ENCODE measurements around the gene IMPA2. TPM values are rescaled to one million over a fixed set of nuclear protein-coding genes. Genes with fewer than 3 reads are reported as not detected.

IMPA2 gene
- total RNA-seq, 1 experiment from 2014 or later = 79.9 TPM

DNA sequence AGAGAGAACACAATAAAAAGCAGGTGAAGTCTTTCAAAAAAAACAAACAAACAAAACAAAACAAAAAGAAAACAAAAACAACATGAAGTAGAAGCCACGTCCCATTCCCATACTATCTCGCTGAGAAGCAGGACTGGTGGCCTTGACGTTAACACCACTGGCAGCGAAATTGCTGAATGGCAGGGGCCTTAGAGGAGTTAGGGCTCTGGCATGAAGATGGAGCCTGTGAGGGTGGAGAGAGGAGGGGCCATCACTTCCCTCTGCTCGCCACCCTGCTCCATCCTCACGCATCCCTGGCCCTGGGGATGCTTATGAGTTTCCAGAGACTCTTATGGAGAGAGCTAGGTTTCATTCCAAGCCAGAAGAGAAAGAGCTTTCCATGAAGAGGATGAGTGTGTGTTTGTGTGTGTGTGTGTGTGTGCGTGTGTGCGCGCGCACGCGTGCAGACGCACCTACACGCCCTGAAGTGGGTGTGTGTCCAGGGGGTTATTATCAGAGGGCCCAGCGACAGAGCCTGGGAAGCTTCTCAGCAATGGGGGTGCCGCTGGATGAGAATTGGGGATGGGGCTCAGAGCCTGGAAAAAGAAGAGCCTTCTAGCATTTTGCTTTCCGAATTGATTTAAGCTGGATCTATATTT, 20.4 kb upstream of the IMPA2 start:
- Mint-ChIP-seq H3K9me3 (ENCODE audit: unreplicated experiment) (peaks cover 13% of the 10 kb centered on the region), H3K36me3 (ENCODE audit: insufficient read depth, unreplicated experiment) (no peaks in the 10 kb centered on the region), H3K4me1 (ENCODE audit: low read depth, unreplicated experiment) (peaks cover 17% of the 10 kb centered on the region), H3K4me3 (ENCODE audit: unreplicated experiment) (no peak overlapping the region), H3K27ac (ENCODE audit: unreplicated experiment) (no peak overlapping the region), H3K27me3 (ENCODE audit: insufficient read depth, unreplicated experiment) (no peaks in the 10 kb centered on the region)
- no TSS peak for BruUV-seq (replicated peaks)
- intact Hi-C loops (cut with micrococcal nuclease; ENCODE audit: unreplicated experiment) = no loop called here
- no peaks in the 10 kb centered on the region for H3K27me3 ChIP-seq (replicated peaks; ENCODE audit: control insufficient read depth, insufficient read depth, low read length)
- CTCF ChIA-PET = interaction anchor here (0.8 kb wide), 1 partner anchor 20 kb away, joined by 3 read pairs; the partner anchor contains the start of gene IMPA2
- POLR2A ChIA-PET = no interaction called here
- peaks cover 4% of the 10 kb centered on the region for H3K4me1 ChIP-seq
- peaks cover 21% of the 10 kb centered on the region for H3K9me3 ChIP-seq
- TF ChIP-seq, protein P1, sequence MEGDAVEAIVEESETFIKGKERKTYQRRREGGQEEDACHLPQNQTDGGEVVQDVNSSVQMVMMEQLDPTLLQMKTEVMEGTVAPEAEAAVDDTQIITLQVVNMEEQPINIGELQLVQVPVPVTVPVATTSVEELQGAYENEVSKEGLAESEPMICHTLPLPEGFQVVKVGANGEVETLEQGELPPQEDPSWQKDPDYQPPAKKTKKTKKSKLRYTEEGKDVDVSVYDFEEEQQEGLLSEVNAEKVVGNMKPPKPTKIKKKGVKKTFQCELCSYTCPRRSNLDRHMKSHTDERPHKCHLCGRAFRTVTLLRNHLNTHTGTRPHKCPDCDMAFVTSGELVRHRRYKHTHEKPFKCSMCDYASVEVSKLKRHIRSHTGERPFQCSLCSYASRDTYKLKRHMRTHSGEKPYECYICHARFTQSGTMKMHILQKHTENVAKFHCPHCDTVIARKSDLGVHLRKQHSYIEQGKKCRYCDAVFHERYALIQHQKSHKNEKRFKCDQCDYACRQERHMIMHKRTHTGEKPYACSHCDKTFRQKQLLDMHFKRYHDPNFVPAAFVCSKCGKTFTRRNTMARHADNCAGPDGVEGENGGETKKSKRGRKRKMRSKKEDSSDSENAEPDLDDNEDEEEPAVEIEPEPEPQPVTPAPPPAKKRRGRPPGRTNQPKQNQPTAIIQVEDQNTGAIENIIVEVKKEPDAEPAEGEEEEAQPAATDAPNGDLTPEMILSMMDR (IDR thresholded peaks at IDR 0.05; ENCODE audit: insufficient read depth in 1 of 2, low read depth in 1 of 2, low read length in 1 of 2, severe bottlenecking in 1 of 2, unreplicated experiment in 1 of 2) = no peak
- H3K36me3 ChIP-seq (ENCODE audit: control insufficient read depth, insufficient read depth, low read length) = no peaks in the 10 kb centered on the region
- DNase-seq = no peak
- no peak overlapping the region for H3K4me3 ChIP-seq (ENCODE audit: low read depth, low read length)

DNA sequence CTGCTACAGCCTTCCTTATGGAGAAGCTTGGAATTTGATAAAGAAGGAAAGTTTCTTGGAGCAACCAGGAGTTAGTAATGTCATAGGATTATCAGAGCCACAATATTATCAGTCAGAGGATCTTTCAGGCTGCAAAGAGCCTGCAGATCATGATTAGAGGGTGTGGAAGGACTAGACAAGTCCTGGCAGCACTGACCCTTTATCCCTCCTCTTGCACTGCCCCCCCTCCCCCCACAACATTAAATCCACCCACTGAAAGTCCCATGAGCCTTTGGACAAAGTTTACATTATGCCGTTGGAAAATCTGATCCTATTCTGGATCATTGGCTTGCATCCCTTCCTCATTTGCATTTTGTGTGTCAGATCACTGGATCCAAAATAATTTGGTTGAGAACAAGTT, 18.7 kb upstream of the IMPA2 start:
- TF ChIP-seq, protein P1 (IDR thresholded peaks at IDR 0.05; ENCODE audit: insufficient read depth in 1 of 2, low read depth in 1 of 2, low read length in 1 of 2, severe bottlenecking in 1 of 2, unreplicated experiment in 1 of 2) = no peak
- intact Hi-C loops (cut with micrococcal nuclease; ENCODE audit: unreplicated experiment) = no loop called here

DNA sequence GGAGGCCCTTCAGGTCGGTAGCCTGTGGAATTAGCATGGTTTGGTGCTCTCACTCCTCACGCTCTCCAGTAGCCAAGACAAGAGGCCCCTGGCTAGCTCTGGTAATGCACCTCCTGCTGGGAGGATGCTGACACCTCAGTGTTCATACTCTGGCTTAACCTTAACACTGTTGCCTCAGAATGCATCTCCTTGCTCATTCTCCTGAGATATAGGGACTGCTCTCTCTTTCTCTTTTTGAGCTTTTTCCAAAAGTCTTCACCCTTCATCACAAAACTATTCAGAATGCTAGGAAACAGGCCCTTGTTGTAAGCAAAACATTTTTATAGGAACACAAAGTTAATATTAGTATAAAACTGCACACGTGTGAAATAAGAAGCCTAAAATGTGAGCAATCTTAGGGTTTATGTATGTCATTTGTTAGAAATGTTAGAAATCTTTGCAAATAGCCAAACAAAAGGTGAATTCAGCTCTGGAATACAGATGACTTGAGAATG, 17.3 kb upstream of the IMPA2 start:
- POLR2A ChIA-PET = no interaction called here
- peak in 1 of 2 experiments; percentile 40 for DNase-seq
- no peak overlapping the region for H3K4me3 Mint-ChIP-seq (ENCODE audit: unreplicated experiment)
- H3K27me3 Mint-ChIP-seq (ENCODE audit: insufficient read depth, unreplicated experiment) = no peaks in the 10 kb centered on the region
- H3K4me1 Mint-ChIP-seq (ENCODE audit: low read depth, unreplicated experiment) = peaks cover 17% of the 10 kb centered on the region
- Histone ChIP-seq H3K9me3 (no peaks in the 10 kb centered on the region), H3K27me3 (replicated peaks; ENCODE audit: control insufficient read depth, insufficient read depth, low read length) (no peaks in the 10 kb centered on the region), H3K4me3 (ENCODE audit: low read depth, low read length) (no peak overlapping the region), H3K36me3 (ENCODE audit: control insufficient read depth, insufficient read depth, low read length) (no peaks in the 10 kb centered on the region), H3K4me1 (peaks cover 4% of the 10 kb centered on the region)
- no TSS peak for BruUV-seq (replicated peaks)
- CTCF ChIA-PET = no interaction called here
- no peaks in the 10 kb centered on the region for H3K36me3 Mint-ChIP-seq (ENCODE audit: insufficient read depth, unreplicated experiment)
- TF ChIP-seq, protein P1 (IDR thresholded peaks at IDR 0.05; ENCODE audit: insufficient read depth in 1 of 2, low read depth in 1 of 2, low read length in 1 of 2, severe bottlenecking in 1 of 2, unreplicated experiment in 1 of 2) = peak in 1 of 2 experiments; percentile 19
- H3K9me3 Mint-ChIP-seq (ENCODE audit: unreplicated experiment) = no peaks in the 10 kb centered on the region
- intact Hi-C loops (cut with micrococcal nuclease; ENCODE audit: unreplicated experiment) = no loop called here
- no peak overlapping the region for H3K27ac Mint-ChIP-seq (ENCODE audit: unreplicated experiment)

More for the DNA sequence above, 18.7 kb upstream of the IMPA2 start:
- CTCF ChIA-PET = no interaction called here
- no peaks in the 10 kb centered on the region for H3K27me3 Mint-ChIP-seq (ENCODE audit: insufficient read depth, unreplicated experiment)
- H3K4me1 ChIP-seq = peaks cover 4% of the 10 kb centered on the region
- no peak for DNase-seq
- no TSS peak for BruUV-seq (replicated peaks)
- no peak overlapping the region for H3K4me3 Mint-ChIP-seq (ENCODE audit: unreplicated experiment)
- H3K4me1 Mint-ChIP-seq (ENCODE audit: low read depth, unreplicated experiment) = peaks cover 17% of the 10 kb centered on the region
- no peaks in the 10 kb centered on the region for H3K36me3 Mint-ChIP-seq (ENCODE audit: insufficient read depth, unreplicated experiment)
- H3K27me3 ChIP-seq (replicated peaks; ENCODE audit: control insufficient read depth, insufficient read depth, low read length) = no peaks in the 10 kb centered on the region
- peaks cover 8% of the 10 kb centered on the region for H3K9me3 ChIP-seq
- H3K36me3 ChIP-seq (ENCODE audit: control insufficient read depth, insufficient read depth, low read length) = no peaks in the 10 kb centered on the region
- H3K27ac Mint-ChIP-seq (ENCODE audit: unreplicated experiment) = no peak overlapping the region
- H3K9me3 Mint-ChIP-seq (ENCODE audit: unreplicated experiment) = peaks cover 5% of the 10 kb centered on the region
- POLR2A ChIA-PET = no interaction called here
- no peak overlapping the region for H3K4me3 ChIP-seq (ENCODE audit: low read depth, low read length)

All from Caco-2 (cell line).